OCI-LY7 (cell line): Measurements from ENCODE around the gene UBE3A.

Experiments used
- EZH2phosphoT487 ChIP-seq: fragments of 200-600 bp; sonication (generic); IDR thresholded peaks from 2 replicates; pipeline ENCODE4 v1.6.1; 2018; ENCODE audit warnings: low read depth, borderline replicate concordance, mild to moderate bottlenecking, mixed run types, antibody characterized with exemption, low read length, moderate library complexity, mixed read lengths
- TF ChIP-seq, protein P1 (sequence below): fragments of 200-600 bp; sonication (generic); conservative IDR thresholded peaks from 2 replicates; pipeline ENCODE4 v1.5.1; 2014; ENCODE audit warnings: mild to moderate bottlenecking, antibody characterized with exemption, low read length, moderate library complexity, mixed read lengths

DNA sequence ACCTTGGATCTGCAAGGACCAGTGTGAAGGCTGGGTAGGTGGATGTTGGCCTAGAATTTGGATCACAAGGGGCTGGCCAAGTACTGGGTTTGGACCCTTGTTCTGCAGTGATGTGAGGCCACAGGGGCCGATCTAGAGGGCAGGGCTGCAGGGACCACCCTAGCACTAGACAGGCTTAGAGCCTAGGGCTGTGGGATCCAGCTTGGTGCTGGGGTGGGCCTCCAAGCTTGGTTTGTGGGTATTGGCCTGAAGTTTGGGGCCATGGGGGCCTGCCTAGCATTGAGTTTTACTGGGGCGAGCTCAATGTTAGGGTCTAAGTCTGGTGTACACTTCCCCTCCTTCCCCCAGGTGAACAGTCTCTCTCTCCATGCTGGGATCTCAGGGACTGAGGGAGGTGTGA, 36.5 kb downstream of the UBE3A start:
- TF ChIP-seq, protein P1, sequence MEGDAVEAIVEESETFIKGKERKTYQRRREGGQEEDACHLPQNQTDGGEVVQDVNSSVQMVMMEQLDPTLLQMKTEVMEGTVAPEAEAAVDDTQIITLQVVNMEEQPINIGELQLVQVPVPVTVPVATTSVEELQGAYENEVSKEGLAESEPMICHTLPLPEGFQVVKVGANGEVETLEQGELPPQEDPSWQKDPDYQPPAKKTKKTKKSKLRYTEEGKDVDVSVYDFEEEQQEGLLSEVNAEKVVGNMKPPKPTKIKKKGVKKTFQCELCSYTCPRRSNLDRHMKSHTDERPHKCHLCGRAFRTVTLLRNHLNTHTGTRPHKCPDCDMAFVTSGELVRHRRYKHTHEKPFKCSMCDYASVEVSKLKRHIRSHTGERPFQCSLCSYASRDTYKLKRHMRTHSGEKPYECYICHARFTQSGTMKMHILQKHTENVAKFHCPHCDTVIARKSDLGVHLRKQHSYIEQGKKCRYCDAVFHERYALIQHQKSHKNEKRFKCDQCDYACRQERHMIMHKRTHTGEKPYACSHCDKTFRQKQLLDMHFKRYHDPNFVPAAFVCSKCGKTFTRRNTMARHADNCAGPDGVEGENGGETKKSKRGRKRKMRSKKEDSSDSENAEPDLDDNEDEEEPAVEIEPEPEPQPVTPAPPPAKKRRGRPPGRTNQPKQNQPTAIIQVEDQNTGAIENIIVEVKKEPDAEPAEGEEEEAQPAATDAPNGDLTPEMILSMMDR: no peak
- no peak for TF ChIP-seq EZH2phosphoT487
